HepG2 (cell line): ENCODE measurements around the gene DLST. TPM values are rescaled to one million over a fixed set of nuclear protein-coding genes. Genes with fewer than 3 reads are reported as not detected.

Experiments
- ASH2L ChIP-seq: fragments of 300-600, 200-600 bp; sonication (generic); IDR thresholded peaks from 2 replicates; pipeline ENCODE4 v1.7.0; 2017; ENCODE audit warnings: low read depth, mild to moderate bottlenecking, moderate library complexity, mixed read lengths, low read length; ENCODE audit not compliant: insufficient read length
- ATF7 ChIP-seq, 2 experiments: fragments of 450-650 bp in 1 of 2; sonication (generic) in 1 of 2; formaldehyde crosslinking in 1 of 2; IDR thresholded peaks; 2 replicates each; pipeline versions ENCODE4 v1.4.0 to v1.6.1; 2016 to 2020; ENCODE audit warnings: antibody characterized with exemption in 1 of 2, mild to moderate bottlenecking in 1 of 2, missing genetic modification reagents in 1 of 2
- EP300 ChIP-seq, 3 experiments: sonication (generic) in 1 of 3; formaldehyde crosslinking in 1 of 3; IDR thresholded peaks; 2 replicates each; pipeline versions ENCODE4 v1.5.1 to v1.6.1; 2011 to 2020; ENCODE audit warnings: low read depth in 2 of 3, low read length in 2 of 3, borderline replicate concordance in 1 of 3, improper control_type of control experiment in 1 of 3, mild to moderate bottlenecking in 1 of 3, missing genetic modification reagents in 1 of 3, moderate library complexity in 1 of 3
- HIVEP1 ChIP-seq: sonication (generic); formaldehyde crosslinking; IDR thresholded peaks from 2 replicates; pipeline ENCODE4 v1.4.0; 2020; ENCODE audit warnings: mild to moderate bottlenecking, missing genetic modification reagents
- HMG20B ChIP-seq: conservative IDR thresholded peaks from 2 replicates; pipeline ENCODE4 v1.6.1; 2016; ENCODE audit warnings: missing genetic modification reagents, missing compliant biosample characterization
- IRF2 ChIP-seq: IDR thresholded peaks from 2 replicates; pipeline ENCODE4 v1.6.1; 2018; ENCODE audit warnings: missing genetic modification reagents, missing compliant biosample characterization
- ISX ChIP-seq: sonication (generic); formaldehyde crosslinking; conservative IDR thresholded peaks from 2 replicates; pipeline ENCODE4 v1.5.0; 2020; ENCODE audit warnings: missing genetic modification reagents
- KLF13 ChIP-seq: sonication (generic); formaldehyde crosslinking; IDR thresholded peaks from 2 replicates; pipeline ENCODE4 v1.4.0; 2020; ENCODE audit warnings: mild to moderate bottlenecking, missing genetic modification reagents
- KMT2A ChIP-seq: sonication (generic); formaldehyde crosslinking; IDR thresholded peaks from 2 replicates; pipeline ENCODE4 v1.4.0; 2020; ENCODE audit warnings: missing genetic modification reagents
- MTA1 ChIP-seq: sonication (generic); formaldehyde crosslinking; IDR thresholded peaks from 2 replicates; pipeline ENCODE4 v1.4.0; 2020; ENCODE audit warnings: missing genetic modification reagents, mild to moderate bottlenecking, borderline replicate concordance
- NONO ChIP-seq, 2 experiments: fragments of 450-650 bp in 1 of 2; sonication (generic) in 1 of 2; formaldehyde crosslinking in 1 of 2; IDR thresholded peaks in 1 of 2; conservative IDR thresholded peaks in 1 of 2; 2 replicates each; pipeline versions ENCODE4 v1.6.1 to v1.8.0; 2017 to 2022; ENCODE audit warnings: mild to moderate bottlenecking in 1 of 2, missing genetic modification reagents in 1 of 2, moderate library complexity in 1 of 2
- NR2F2 ChIP-seq: IDR thresholded peaks from 2 replicates; pipeline ENCODE4 v1.6.1; 2012; ENCODE audit warnings: low read depth, inconsistent platforms, borderline replicate concordance
- PHF8 ChIP-seq: sonication (generic); formaldehyde crosslinking; IDR thresholded peaks from 2 replicates; pipeline ENCODE4 v1.5.0; 2020; ENCODE audit warnings: missing genetic modification reagents
- PITX1 ChIP-seq: sonication (generic); formaldehyde crosslinking; IDR thresholded peaks from 2 replicates; pipeline ENCODE4 v1.5.1; 2020; ENCODE audit warnings: mild to moderate bottlenecking, missing genetic modification reagents
- RAD51 ChIP-seq: fragments of 450-650 bp; IDR thresholded peaks from 2 replicates; pipeline ENCODE4 v1.6.1; 2016; ENCODE audit warnings: borderline replicate concordance
- SATB2 ChIP-seq: sonication (generic); formaldehyde crosslinking; IDR thresholded peaks from 2 replicates; pipeline ENCODE4 v1.5.0; 2020; ENCODE audit warnings: missing genetic modification reagents
- SMC3 ChIP-seq: IDR thresholded peaks from 2 replicates; pipeline ENCODE4 v1.6.1; 2011; ENCODE audit warnings: low read length, improper control_type of control experiment
- SOX13 ChIP-seq, 3 experiments: fragments of 450-650 bp in 1 of 3; sonication (generic) in 1 of 3; formaldehyde crosslinking in 1 of 3; IDR thresholded peaks in 2 of 3; conservative IDR thresholded peaks in 1 of 3; 2 replicates each; pipeline versions ENCODE4 v1.5.0 to v1.6.1; 2016 to 2020; ENCODE audit warnings: antibody characterized with exemption in 1 of 3, mild to moderate bottlenecking in 1 of 3, missing compliant biosample characterization in 1 of 3, missing genetic modification reagents in 1 of 3, moderate library complexity in 1 of 3
- TBX3 ChIP-seq: fragments of 450-650 bp; IDR thresholded peaks from 2 replicates; pipeline ENCODE4 v1.6.1; 2017; ENCODE audit warnings: antibody characterized with exemption, mild to moderate bottlenecking, inconsistent platforms, borderline replicate concordance
- TEAD2 ChIP-seq: sonication (generic); formaldehyde crosslinking; IDR thresholded peaks from 2 replicates; pipeline ENCODE4 v1.9.0; 2021; ENCODE audit warnings: missing genetic modification reagents
- YY1 ChIP-seq: IDR thresholded peaks from 2 replicates; pipeline ENCODE4 v1.6.1; 2011; ENCODE audit warnings: low read length, low read depth, moderate library complexity, mild to moderate bottlenecking; ENCODE audit not compliant: insufficient read depth, insufficient replicate concordance
- ZFX ChIP-seq: sonication (generic); formaldehyde crosslinking; IDR thresholded peaks from 2 replicates; pipeline ENCODE4 v1.4.0; 2020; ENCODE audit warnings: mild to moderate bottlenecking, low read depth, missing genetic modification reagents, moderate library complexity
- ZMAT3 ChIP-seq: sonication (generic); formaldehyde crosslinking; conservative IDR thresholded peaks from 2 replicates; pipeline ENCODE4 v1.7.0; 2021; ENCODE audit warnings: missing genetic modification reagents
- ZNF383 ChIP-seq: sonication (generic); formaldehyde crosslinking; IDR thresholded peaks from 2 replicates; pipeline ENCODE4 v1.4.0; 2020; ENCODE audit warnings: missing genetic modification reagents, mild to moderate bottlenecking, borderline replicate concordance
- ZNF510 ChIP-seq: sonication (generic); formaldehyde crosslinking; IDR thresholded peaks from 2 replicates; pipeline ENCODE4 v1.4.0; 2020; ENCODE audit warnings: low read depth, mild to moderate bottlenecking, missing genetic modification reagents
- ZNF543 ChIP-seq: sonication (generic); formaldehyde crosslinking; IDR thresholded peaks from 2 replicates; pipeline ENCODE4 v1.4.0; 2020; ENCODE audit warnings: mild to moderate bottlenecking, missing genetic modification reagents
- ZNF580 ChIP-seq: IDR thresholded peaks from 2 replicates; pipeline ENCODE4 v1.6.1; 2016; ENCODE audit warnings: low read depth, borderline replicate concordance
- ZNF850 ChIP-seq: sonication (generic); formaldehyde crosslinking; conservative IDR thresholded peaks from 2 replicates; pipeline ENCODE4 v1.9.0; 2021; ENCODE audit warnings: mild to moderate bottlenecking, missing genetic modification reagents
- ZNF883 ChIP-seq: sonication (generic); formaldehyde crosslinking; IDR thresholded peaks from 2 replicates; pipeline ENCODE4 v1.5.1; 2020; ENCODE audit warnings: mild to moderate bottlenecking, missing genetic modification reagents; ENCODE audit errors: not compliant biosample characterization
- ZSCAN22 ChIP-seq: sonication (generic); formaldehyde crosslinking; IDR thresholded peaks from 2 replicates; pipeline ENCODE4 v1.4.0; 2020; ENCODE audit warnings: mild to moderate bottlenecking, missing genetic modification reagents
- polyA plus RNA-seq, 8 experiments: library from polyadenylated mRNA; depleted of rRNA in 3 of 8; stranded (reverse) in 7 of 8; unstranded in 1 of 8; fragments of >200 nt; fragmentation: Illumina TruSeq in 4 of 8; extraction: Trizol in 4 of 8; gene quantifications; 2 replicates each; pipeline versions ENCODE4 v1.2.1 to v1.2.3, GENCODE V29; 2011 to 2016; ENCODE audit warnings: low read depth in 4 of 8, missing spikeins in 1 of 8, mixed read lengths in 1 of 8; ENCODE audit not compliant: insufficient read depth in 1 of 8
- total RNA-seq, 5 experiments: library from RNA; depleted of rRNA; stranded (reverse); fragments of >200 nt; fragmentation: Illumina TruSeq; extraction: Trizol; gene quantifications; 2 replicates each; pipeline ENCODE4 v1.2.3, GENCODE V29; 2016; ENCODE audit warnings: low read depth in 1 of 5

Gene DLST
- total and polyA plus RNA-seq, 2 of the 13 experiments (the other 11 are each of a cell fraction or from before 2014, with no cell fraction given) = 56.5 to 94.3 TPM

DNA sequence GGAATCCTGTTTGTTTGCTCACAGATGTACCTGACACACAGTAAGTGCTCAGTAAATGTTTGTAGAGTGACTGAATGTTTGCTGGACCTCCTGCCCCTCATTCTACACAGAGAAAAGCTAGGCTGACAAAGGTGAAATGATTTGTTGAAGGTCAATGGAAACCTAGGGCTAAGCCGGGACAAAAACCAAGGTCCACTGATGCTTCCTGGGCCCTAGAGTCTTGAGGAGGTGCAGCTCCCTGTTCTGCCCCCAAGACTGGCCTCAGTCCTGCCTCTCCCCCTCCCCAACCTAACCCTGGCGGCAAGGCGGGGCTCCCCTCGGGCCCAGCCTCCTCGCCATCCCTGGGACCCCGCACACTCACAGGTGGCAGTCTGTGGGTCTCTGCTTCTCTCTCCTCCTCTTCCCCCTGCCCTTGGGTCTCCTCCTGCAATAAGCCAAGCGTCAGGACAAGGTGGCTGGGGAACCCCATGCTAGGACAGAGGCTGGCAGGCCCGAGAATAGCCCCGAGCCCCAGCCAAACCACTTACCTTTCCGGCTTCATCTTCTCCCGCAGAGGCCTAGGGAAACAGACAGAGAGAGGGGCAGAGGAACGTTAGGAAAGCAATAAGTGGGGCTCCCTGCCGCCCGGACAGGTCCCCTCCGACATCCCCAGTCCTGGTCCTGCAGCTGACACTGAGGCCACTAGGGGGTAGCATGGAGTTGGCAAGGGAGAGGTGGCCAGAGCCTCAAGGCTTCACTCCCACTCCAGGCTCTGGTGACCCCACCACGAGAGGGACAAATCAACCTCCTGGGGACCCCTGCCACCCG lies 64.3 kb downstream of the DLST start (continued):
- TF ChIP-seq HMG20B (CRISPR knock-in tag) = peak; percentile 77; the same call in 1 of the 2 replicates
- peak; percentile 46; the same call in 1 of the 2 replicates for TF ChIP-seq NR2F2
- no peak for TF ChIP-seq NONO (IDR thresholded peaks at IDR 0.05)
- TF ChIP-seq NONO (CRISPR knock-in tag; conservative IDR thresholded peaks at IDR 0.05) = 0 out of 2 replicates have a peak, but pooled peaks have one; percentile 53
- no peak for TF ChIP-seq RAD51
- no peak for TF ChIP-seq ZNF580 (CRISPR knock-in tag)
- TF ChIP-seq YY1 = no peak
- TF ChIP-seq ZNF850 (CRISPR knock-in tag) = no peak
- TF ChIP-seq ATF7 (IDR thresholded peaks at IDR 0.05) = no peak
- no peak for TF ChIP-seq ATF7 (CRISPR knock-in tag; IDR thresholded peaks at IDR 0.05)
- TF ChIP-seq SATB2 (CRISPR knock-in tag) = no peak
- TF ChIP-seq KMT2A (CRISPR knock-in tag) = no peak
- TF ChIP-seq EP300 (IDR thresholded peaks at IDR 0.05; ENCODE audit: low read depth in 2 of 2, low read length in 2 of 2) = peak in 1 of 2 experiments; percentile 84; a peak in 2 of 4 replicates
- TF ChIP-seq EP300 (CRISPR knock-in tag; IDR thresholded peaks at IDR 0.05; ENCODE audit: borderline replicate concordance) = peak; percentile 64; the same call in 1 of the 2 replicates
- 0 out of 2 replicates have a peak, but pooled peaks have one; percentile 53 for TF ChIP-seq ZNF510 (CRISPR knock-in tag)
- TF ChIP-seq ZNF543 (CRISPR knock-in tag) = 0 out of 2 replicates have a peak, but pooled peaks have one; percentile 32
- TF ChIP-seq TEAD2 = no peak
- TF ChIP-seq HIVEP1 = no peak; the same call in 1 of the 2 replicates
- peak; percentile 53 for TF ChIP-seq ASH2L
- 0 out of 2 replicates have a peak, but pooled peaks have one; percentile 26 for TF ChIP-seq IRF2
- no peak for TF ChIP-seq ZNF383 (CRISPR knock-in tag)
- TF ChIP-seq MTA1 (CRISPR knock-in tag) = no peak; the same call in 1 of the 2 replicates
- no peak for TF ChIP-seq ISX (CRISPR knock-in tag)
- no peak for TF ChIP-seq ZMAT3
- TF ChIP-seq ZNF883 (CRISPR knock-in tag) = no peak
- peak; percentile 32; the same call in 1 of the 2 replicates for TF ChIP-seq SOX13 (IDR thresholded peaks at IDR 0.05)
- TF ChIP-seq SOX13 (CRISPR knock-in tag; conservative IDR thresholded peaks at IDR 0.05 in 1 of 2, IDR thresholded peaks at IDR 0.05 in 1 of 2) = peak in 1 of 2 experiments; percentile 76; a peak in 2 of 4 replicates
- 0 out of 2 replicates have a peak, but pooled peaks have one; percentile 7 for TF ChIP-seq ZFX (CRISPR knock-in tag)
- TF ChIP-seq PITX1 = peak; percentile 68; the same call in 1 of the 2 replicates
- TF ChIP-seq SMC3 = peak; percentile 64
- no peak for TF ChIP-seq ZSCAN22 (CRISPR knock-in tag)
- TF ChIP-seq KLF13 = no peak
- no peak; the same call in 1 of the 2 replicates for TF ChIP-seq PHF8
- TF ChIP-seq TBX3 = peak; percentile 90; the same call in 1 of the 2 replicates
